ENCODE data around the gene KCNAB1.
"Not testable (repeated sequence)": the region's sequence is repeated elsewhere in the genome, so short reads cannot be mapped to it uniquely, and the experiment has no call there.

The KCNAB1 gene

GRCh38 chr3:156133076-156133475 lies 12.7 kb downstream of the KCNAB1 start:
- H3K27ac ChIP-seq: no peak overlapping the region
- H3K27me3 ChIP-seq: no peaks in the 10 kb centered on the region
- no peaks in the 10 kb centered on the region for H3K9me3 ChIP-seq
- H3K4me1 ChIP-seq (ENCODE audit: control insufficient read depth in 1 of 2, insufficient read depth in 1 of 2, low read depth in 1 of 2, low read length in 1 of 2): no peaks in the 10 kb centered on the region
- TF ChIP-seq CTCF (IDR thresholded peaks at IDR 0.05): no peak
- H3K36me3 ChIP-seq: no peaks in the 10 kb centered on the region
- H3K4me3 ChIP-seq (ENCODE audit: low read depth in 1 of 2, low read length in 1 of 2): no peak overlapping the region

GRCh38 chr3:156135921-156136638 lies 15.7 kb downstream of the KCNAB1 start:
- H3K27ac ChIP-seq: no peak overlapping the region
- no peak for TF ChIP-seq CTCF (IDR thresholded peaks at IDR 0.05)
- H3K27me3 ChIP-seq: no peaks in the 10 kb centered on the region
- H3K4me1 ChIP-seq (ENCODE audit: control insufficient read depth in 1 of 2, insufficient read depth in 1 of 2, low read depth in 1 of 2, low read length in 1 of 2): no peaks in the 10 kb centered on the region
- no peak overlapping the region for H3K4me3 ChIP-seq (ENCODE audit: low read depth in 1 of 2, low read length in 1 of 2)
- no peaks in the 10 kb centered on the region for H3K9me3 ChIP-seq
- no peaks in the 10 kb centered on the region for H3K36me3 ChIP-seq

GRCh38 chr3:156137397-156137796 lies 17.0 kb downstream of the KCNAB1 start:
- not testable (repeated sequence) for H3K27ac ChIP-seq; H3K36me3 ChIP-seq; H3K4me3 ChIP-seq (ENCODE audit: low read depth in 1 of 2, low read length in 1 of 2); H3K4me1 ChIP-seq (ENCODE audit: control insufficient read depth in 1 of 2, insufficient read depth in 1 of 2, low read depth in 1 of 2, low read length in 1 of 2); H3K9me3 ChIP-seq; H3K27me3 ChIP-seq

GRCh38 chr3:156140001-156140595 lies 19.7 kb downstream of the KCNAB1 start:
- Histone ChIP-seq H3K36me3 (no peaks in the 10 kb centered on the region), H3K4me1 (ENCODE audit: control insufficient read depth in 1 of 2, insufficient read depth in 1 of 2, low read depth in 1 of 2, low read length in 1 of 2) (no peaks in the 10 kb centered on the region), H3K4me3 (ENCODE audit: low read depth in 1 of 2, low read length in 1 of 2) (no peak overlapping the region), H3K27me3 (peaks cover 12% of the 10 kb centered on the region), H3K27ac (no peak overlapping the region), H3K9me3 (no peaks in the 10 kb centered on the region)
- TF ChIP-seq CTCF (IDR thresholded peaks at IDR 0.05): no peak

GRCh38 chr3:156142702-156143101 lies 22.3 kb downstream of the KCNAB1 start:
- TF ChIP-seq CTCF (IDR thresholded peaks at IDR 0.05): no peak
- no peaks in the 10 kb centered on the region for H3K9me3 ChIP-seq
- H3K4me1 ChIP-seq (ENCODE audit: control insufficient read depth in 1 of 2, insufficient read depth in 1 of 2, low read depth in 1 of 2, low read length in 1 of 2): no peaks in the 10 kb centered on the region
- H3K27ac ChIP-seq: no peak overlapping the region
- no peaks in the 10 kb centered on the region for H3K36me3 ChIP-seq
- H3K27me3 ChIP-seq: peaks cover 20% of the 10 kb centered on the region
- no peak overlapping the region for H3K4me3 ChIP-seq (ENCODE audit: low read depth in 1 of 2, low read length in 1 of 2)

- Histone ChIP-seq H3K27ac (no peak overlapping the region), H3K27me3 (peaks cover 24% of the 10 kb centered on the region), H3K4me1 (ENCODE audit: control insufficient read depth in 1 of 2, insufficient read depth in 1 of 2, low read depth in 1 of 2, low read length in 1 of 2) (no peaks in the 10 kb centered on the region), H3K4me3 (ENCODE audit: low read depth in 1 of 2, low read length in 1 of 2) (no peak overlapping the region), H3K9me3 (no peaks in the 10 kb centered on the region), H3K36me3 (no peaks in the 10 kb centered on the region)
- TF ChIP-seq CTCF (IDR thresholded peaks at IDR 0.05): no peak
These were observed 22.8 kb downstream of the KCNAB1 start for GRCh38 chr3:156143136-156143535.

Data from neutrophil (primary cell).